ENCODE results near the gene BCAS3.

DNA sequence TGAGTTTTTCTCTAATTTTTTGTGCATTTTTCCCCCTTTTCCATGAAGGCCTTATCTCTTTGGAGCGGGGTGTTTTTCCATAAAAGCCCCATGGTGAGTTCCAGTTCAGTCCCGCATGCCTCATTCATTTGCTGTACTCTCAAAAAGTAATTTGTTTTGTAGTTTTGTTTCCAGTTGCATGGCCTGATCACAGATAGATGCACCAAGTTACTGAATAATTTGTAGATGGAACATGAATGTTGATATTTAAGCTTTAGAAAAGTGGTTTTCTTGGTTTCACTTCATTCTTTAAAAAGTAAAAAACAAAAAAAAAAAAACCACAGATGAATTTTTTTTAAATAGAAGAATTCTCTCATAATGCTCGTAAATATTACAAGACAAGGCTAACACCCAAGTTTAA, 349.2 kb downstream of the BCAS3 start:
- no peak for TF ChIP-seq EZH2 (IDR thresholded peaks at IDR 0.05; ENCODE audit: borderline replicate concordance, insufficient read depth, low read depth, low read length, poor library complexity, severe bottlenecking)
- TF ChIP-seq, protein P1, sequence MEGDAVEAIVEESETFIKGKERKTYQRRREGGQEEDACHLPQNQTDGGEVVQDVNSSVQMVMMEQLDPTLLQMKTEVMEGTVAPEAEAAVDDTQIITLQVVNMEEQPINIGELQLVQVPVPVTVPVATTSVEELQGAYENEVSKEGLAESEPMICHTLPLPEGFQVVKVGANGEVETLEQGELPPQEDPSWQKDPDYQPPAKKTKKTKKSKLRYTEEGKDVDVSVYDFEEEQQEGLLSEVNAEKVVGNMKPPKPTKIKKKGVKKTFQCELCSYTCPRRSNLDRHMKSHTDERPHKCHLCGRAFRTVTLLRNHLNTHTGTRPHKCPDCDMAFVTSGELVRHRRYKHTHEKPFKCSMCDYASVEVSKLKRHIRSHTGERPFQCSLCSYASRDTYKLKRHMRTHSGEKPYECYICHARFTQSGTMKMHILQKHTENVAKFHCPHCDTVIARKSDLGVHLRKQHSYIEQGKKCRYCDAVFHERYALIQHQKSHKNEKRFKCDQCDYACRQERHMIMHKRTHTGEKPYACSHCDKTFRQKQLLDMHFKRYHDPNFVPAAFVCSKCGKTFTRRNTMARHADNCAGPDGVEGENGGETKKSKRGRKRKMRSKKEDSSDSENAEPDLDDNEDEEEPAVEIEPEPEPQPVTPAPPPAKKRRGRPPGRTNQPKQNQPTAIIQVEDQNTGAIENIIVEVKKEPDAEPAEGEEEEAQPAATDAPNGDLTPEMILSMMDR (IDR thresholded peaks at IDR 0.05), result no peak
